ENCODE results near the gene FEZF2.

Gene FEZF2

GRCh38 chr3:62373215-62373614 is at the start of gene FEZF2:
Gene FEZF2, minus strand, starts transcription at chr3:62373550. Its CDS starts 682 bp downstream, at chr3:62372868.
- peak; percentile 27 for DNase-seq (ENCODE audit: low spot score)
- in situ Hi-C loops (cut with MboI; ENCODE audit: low sequenced_read_pairs, unreplicated experiment), result no loop called here
- TF ChIP-seq CTCF (IDR thresholded peaks at IDR 0.05; ENCODE audit: borderline replicate concordance, control extremely low read depth, extremely low read depth, insufficient read depth, missing control alignments), result no peak

- in situ Hi-C loops (cut with MboI; ENCODE audit: low sequenced_read_pairs, unreplicated experiment), result no loop called here
- no peak for TF ChIP-seq CTCF (IDR thresholded peaks at IDR 0.05; ENCODE audit: borderline replicate concordance, control extremely low read depth, extremely low read depth, insufficient read depth, missing control alignments)
- no peak for DNase-seq (ENCODE audit: low spot score)
These were observed 47.9 kb upstream of the FEZF2 start for GRCh38 chr3:62421207-62421606.

GRCh38 chr3:62416144-62416543 is 42.8 kb upstream of the FEZF2 start:
- no peak for DNase-seq (ENCODE audit: low spot score)
- in situ Hi-C loops (cut with MboI; ENCODE audit: low sequenced_read_pairs, unreplicated experiment), result no loop called here
- TF ChIP-seq CTCF (IDR thresholded peaks at IDR 0.05; ENCODE audit: borderline replicate concordance, control extremely low read depth, extremely low read depth, insufficient read depth, missing control alignments), result no peak

- in situ Hi-C loops (cut with MboI; ENCODE audit: low sequenced_read_pairs, unreplicated experiment), result no loop called here
- no peak for TF ChIP-seq CTCF (IDR thresholded peaks at IDR 0.05; ENCODE audit: borderline replicate concordance, control extremely low read depth, extremely low read depth, insufficient read depth, missing control alignments)
- DNase-seq (ENCODE audit: low spot score), result no peak
These were observed 42.0 kb upstream of the FEZF2 start for GRCh38 chr3:62415312-62415801.

GRCh38 chr3:62414786-62415185 is 41.4 kb upstream of the FEZF2 start:
- no peak for DNase-seq (ENCODE audit: low spot score)
- in situ Hi-C loops (cut with MboI; ENCODE audit: low sequenced_read_pairs, unreplicated experiment), result no loop called here
- TF ChIP-seq CTCF (IDR thresholded peaks at IDR 0.05; ENCODE audit: borderline replicate concordance, control extremely low read depth, extremely low read depth, insufficient read depth, missing control alignments), result no peak

- TF ChIP-seq CTCF (IDR thresholded peaks at IDR 0.05; ENCODE audit: borderline replicate concordance, control extremely low read depth, extremely low read depth, insufficient read depth, missing control alignments), result no peak
- no peak for DNase-seq (ENCODE audit: low spot score)
- in situ Hi-C loops (cut with MboI; ENCODE audit: low sequenced_read_pairs, unreplicated experiment), result no loop called here
These were observed 40.3 kb upstream of the FEZF2 start for GRCh38 chr3:62413687-62414086.

GRCh38 chr3:62406945-62407344 is 33.6 kb upstream of the FEZF2 start:
- no peak for TF ChIP-seq CTCF (IDR thresholded peaks at IDR 0.05; ENCODE audit: borderline replicate concordance, control extremely low read depth, extremely low read depth, insufficient read depth, missing control alignments)
- no peak for DNase-seq (ENCODE audit: low spot score)
- in situ Hi-C loops (cut with MboI; ENCODE audit: low sequenced_read_pairs, unreplicated experiment), result no loop called here
